NCI-H2081 treated with DMSO at 0.1 percent for 48 hours (cell line): Measurements from ENCODE around the gene RAF1.

Experiments used
- DNase-seq: peaks from one replicate; lab custom pipeline; 2025; lab: John Stamatoyannopoulos, UW

RAF1 gene

DNA sequence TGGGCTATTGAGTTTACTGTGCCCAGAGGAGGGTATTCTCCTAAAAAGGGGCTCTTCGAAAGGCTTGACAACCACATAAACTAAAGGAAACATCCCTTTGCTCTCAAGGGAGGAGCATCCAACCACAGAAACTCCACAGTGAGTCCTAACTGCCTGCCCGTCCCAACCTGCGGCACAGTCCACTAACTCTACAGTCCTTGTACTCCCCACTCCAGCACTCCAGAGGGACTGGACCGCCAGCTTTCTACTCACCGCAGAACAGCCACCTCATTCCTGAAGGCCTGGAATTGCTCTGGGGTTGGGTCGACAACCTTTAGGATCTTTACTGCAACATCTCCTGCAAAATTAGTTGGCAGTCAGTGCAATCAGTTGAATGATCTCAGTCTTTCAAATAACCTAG lies 72.5 kb downstream of the RAF1 start:
- no peak for DNase-seq

DNA sequence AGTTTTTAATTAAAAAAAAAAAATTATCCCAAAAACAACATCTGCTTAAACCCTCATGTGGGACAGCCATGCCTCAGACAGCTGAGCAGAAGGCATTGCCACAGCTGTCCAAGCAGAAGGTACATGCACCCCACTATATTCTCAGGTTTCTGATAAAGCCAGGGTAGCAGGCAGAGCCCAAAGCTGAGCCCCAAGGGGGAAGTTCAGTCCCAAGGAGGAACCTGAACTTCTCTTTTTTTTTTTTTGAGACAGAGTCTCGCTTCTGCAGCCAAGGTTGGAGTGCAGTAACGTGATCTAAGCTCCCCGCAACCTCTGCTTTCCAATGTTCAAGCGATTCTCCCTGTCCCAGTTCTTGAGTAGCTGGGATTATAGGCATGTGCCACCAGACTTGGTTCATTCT lies 73.8 kb downstream of the RAF1 start:
- no peak for DNase-seq

DNA sequence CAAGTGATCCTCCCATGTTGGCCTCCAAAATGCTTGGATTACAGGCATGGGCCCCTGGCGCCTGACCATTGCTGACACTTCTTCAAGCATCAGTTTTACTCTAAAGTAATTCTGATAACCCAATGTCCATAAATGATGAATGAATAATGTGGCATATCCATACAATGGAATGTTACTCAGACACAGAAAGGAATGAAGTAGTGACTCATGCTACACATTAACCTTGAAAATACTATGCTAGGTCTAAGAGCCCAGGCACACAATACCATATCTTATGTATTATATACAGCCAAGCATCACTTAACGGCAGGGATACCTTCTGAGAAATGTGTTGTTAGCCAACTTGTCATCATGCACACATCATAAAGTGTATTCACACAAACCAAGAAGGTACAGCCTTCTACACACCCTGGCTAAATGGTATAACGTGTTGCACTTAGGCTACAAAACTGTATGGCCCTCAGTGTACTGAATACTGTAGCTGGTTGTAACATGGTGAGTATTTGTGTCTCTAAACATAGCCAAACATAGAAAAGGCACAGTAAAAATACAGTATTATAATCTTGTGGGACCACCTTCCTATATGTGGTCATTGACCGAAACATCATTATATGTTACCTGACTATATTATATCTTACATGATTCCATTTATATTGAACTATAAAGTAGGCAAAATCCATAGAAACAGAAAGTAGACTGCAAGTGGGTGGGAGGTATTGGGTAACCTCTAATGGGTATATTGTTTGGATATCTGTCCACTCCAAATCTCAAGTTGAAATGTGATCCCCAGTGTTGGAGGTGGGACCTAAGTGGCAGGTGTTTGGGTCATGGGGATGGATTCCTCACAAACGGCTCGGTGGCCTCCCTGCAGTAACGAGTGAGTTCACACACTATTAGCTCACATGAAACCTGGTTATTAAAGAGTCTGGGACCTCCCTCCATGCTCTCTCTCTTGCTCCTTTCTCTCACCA lies 75.6 kb downstream of the RAF1 start:
- DNase-seq, result no peak

DNA sequence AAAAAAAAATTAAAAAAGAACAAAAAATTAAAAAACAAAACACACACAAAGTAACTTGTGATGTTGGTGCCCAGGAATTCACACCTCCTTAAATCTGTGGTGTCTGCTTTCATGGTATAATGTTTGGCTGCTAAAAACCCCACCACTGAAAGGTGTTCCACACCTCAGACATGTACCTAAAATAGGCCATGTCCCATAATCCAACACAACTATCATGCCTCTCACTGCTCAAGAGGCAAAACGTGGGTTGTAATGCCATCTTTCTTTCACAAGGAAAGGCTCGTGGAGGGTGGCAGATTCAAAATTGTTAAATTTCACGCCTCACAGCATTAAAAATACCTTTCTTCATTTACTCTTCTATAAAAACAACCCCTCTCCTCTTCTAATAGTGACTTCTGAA lies 77.5 kb downstream of the RAF1 start:
- no peak for DNase-seq

- no peak for DNase-seq
Measured at GRCh38 chr3:12585970-12586369, 77.9 kb downstream of the RAF1 start.

- no peak for DNase-seq
Measured at GRCh38 chr3:12585181-12585580, 78.7 kb downstream of the RAF1 start.

DNA sequence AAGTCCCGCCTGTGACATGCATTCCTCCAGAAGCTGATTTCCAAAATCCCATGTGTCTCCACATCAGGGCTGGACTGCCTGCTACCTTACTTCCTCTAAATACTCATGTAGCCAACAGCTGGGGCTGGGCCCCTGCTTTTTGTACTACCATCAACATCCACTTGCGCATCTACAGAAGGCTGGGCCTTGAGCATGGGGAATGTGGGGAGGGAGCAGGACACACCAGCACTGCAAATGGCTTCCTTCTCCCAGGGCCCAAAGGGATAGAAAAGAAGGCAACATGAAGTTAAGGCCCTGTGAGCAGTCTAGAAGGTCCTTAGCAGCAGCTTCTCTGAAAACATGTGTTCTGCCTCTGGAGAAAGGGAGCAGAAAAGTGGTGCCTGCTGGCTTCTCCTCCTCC lies 79.8 kb downstream of the RAF1 start:
- no peak for DNase-seq

DNA sequence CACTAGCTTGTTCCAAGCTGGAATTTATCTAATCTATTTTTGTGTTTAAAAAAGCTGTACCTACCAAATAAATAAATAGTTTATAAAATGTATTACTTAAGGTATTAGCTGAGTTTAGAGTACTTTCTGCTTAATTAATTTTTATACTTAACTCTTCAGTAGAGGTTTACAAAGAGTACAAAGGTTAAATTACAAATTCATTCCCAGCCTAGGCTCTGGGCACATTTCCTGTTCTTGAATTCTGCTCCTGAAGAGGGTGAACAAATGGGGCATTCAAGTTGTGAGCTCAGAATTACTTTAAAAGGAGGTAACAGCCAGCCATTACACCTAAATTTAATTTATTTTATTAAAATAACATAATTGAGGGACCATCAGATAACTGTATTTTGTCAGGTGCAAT lies 80.6 kb downstream of the RAF1 start:
- no peak for DNase-seq

- DNase-seq, result no peak
Measured at GRCh38 chr3:12582730-12583129, 81.2 kb downstream of the RAF1 start.

GRCh38 chr3:12579905-12580304 lies 84.0 kb downstream of the RAF1 start:
- no peak for DNase-seq

DNA sequence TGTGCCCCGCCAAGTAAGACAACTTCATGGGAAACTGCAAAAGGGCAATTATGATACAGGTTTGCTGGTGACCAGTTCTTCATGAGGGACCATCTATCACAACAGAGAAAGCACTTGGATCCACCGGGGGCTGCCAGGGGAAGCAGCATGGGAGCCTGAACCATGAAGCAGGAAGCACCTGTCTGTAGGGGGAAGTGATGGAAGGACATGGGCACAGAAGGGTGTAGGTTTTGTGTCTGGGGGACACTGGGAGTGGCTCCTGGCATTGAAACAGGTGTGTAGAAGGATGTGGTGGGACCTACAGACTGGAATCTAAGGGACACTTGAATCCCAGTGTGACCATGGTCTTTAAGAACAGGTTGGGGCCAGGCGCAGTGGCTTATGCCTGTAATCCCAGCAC lies 84.5 kb downstream of the RAF1 start:
- DNase-seq, result no peak

GRCh38 chr3:12578742-12579141 lies 85.2 kb downstream of the RAF1 start:
- DNase-seq, result no peak

GRCh38 chr3:12577379-12577778 lies 86.5 kb downstream of the RAF1 start:
- DNase-seq, result no peak

DNA sequence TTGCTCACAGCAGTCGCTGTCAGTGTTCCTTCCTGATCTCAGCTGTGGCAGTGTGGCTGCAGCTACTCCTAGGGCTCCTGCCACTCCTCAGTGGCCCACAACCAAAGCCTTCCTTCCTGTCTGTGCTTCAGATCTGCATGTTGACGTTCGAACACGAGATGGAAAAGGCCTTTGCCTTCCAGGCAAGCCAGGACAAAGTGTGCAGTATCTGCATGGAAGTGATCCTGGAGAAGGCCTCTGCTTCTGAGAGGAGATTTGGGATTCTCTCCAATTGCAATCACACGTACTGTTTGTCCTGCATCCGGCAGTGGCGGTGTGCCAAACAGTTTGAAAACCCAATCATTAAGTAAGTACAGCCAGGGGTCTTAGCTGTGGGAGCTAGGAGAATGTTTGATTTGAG lies 89.3 kb downstream of the RAF1 start:
- DNase-seq, result no peak

- no peak for DNase-seq
Measured at GRCh38 chr3:12574131-12574530, 89.8 kb downstream of the RAF1 start.

DNA sequence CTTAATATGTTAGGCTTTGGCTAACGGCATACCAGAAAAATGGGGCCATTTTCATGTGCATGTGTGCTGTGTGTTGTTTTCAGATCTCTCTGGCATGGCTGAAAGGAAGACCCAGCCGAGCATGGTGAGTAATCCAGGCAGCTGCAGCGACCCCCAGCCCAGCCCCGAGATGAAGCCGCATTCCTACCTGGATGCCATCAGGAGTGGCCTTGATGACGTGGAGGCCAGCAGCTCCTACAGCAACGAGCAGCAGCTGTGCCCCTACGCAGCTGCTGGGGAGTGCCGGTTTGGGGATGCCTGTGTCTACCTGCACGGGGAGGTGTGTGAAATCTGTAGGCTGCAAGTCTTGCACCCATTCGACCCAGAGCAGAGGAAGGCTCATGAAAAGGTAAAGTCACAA lies 91.9 kb downstream of the RAF1 start:
- no peak for DNase-seq

DNA sequence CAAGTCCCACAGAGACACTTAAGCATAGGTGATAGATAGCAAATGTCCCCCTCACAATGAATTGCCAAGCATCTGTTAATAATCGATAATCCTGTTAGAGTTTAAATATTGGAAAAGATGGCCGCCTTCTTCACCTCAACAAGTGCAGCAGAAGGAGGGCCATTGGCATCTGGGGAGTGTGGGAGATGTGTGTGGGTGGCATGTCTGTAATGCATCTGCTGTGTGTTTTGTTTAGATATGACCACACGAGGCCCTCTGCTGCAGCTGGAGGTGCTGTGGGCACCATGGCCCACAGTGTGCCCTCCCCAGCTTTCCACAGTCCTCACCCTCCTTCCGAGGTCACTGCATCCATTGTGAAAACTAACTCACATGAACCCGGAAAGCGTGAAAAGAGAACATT lies 94.1 kb downstream of the RAF1 start:
- no peak for DNase-seq

DNA sequence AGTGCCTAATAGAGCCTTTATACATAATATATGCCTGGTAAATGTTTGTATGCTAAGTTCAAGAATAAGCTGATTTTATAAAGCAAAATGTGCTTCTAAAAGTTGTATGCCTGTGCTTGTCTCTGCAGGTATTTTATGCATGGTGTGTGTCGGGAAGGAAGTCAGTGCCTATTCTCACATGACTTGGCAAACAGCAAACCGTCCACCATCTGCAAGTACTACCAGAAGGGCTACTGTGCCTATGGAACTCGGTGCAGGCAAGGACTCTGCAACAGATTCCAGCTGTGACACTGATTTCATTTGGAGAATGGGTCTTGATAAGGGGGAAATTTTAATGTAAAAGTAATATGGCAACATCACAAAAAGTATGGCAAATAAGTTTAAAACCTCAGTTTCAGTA lies 95.2 kb downstream of the RAF1 start:
- no peak for DNase-seq

- no peak for DNase-seq
Measured at GRCh38 chr3:12566976-12567375, 96.9 kb downstream of the RAF1 start.

DNA sequence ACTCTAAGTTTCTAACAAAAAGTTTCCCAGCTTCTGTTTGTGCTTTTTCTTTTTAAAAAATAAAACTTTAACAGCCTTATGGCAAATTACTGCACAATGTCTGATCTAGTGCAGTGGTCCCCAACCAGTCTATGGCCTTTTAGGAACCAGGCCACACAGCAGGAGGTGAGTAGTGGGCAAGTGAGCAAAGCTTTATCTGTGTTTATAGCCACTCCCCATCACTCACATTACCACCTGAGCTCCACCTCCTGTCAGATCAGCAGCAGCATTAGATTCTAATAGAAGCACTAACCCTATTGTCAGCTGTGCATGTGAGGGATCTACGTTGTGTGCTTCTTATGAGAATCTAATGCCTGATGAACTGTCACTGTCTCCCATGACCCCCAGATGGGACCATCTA lies 101.5 kb downstream of the RAF1 start:
- DNase-seq, result no peak

- no peak for DNase-seq
Measured at GRCh38 chr3:12561397-12561796, 102.5 kb downstream of the RAF1 start.

GRCh38 chr3:12560505-12561190 lies 103.3 kb downstream of the RAF1 start:
- DNase-seq, result no peak

GRCh38 chr3:12559520-12559919 lies 104.4 kb downstream of the RAF1 start:
- DNase-seq, result no peak
